Activated naive CD4-positive, alpha-beta T cell treated with anti-CD3 and anti-CD28 coated beads, Interleukin-2, amount 50 U/mL, for 16 hours (primary cell): ENCODE measurements around the gene CNKSR1.

Source experiments
- DNase-seq: peaks from one replicate; pipeline ENCODE4 v3.0.0-alpha.2; 2020

The CNKSR1 gene

GRCh38 chr1:26161415-26162219 is 15.7 kb upstream of the CNKSR1 start:
- DNase-seq: peak; percentile 55

- DNase-seq: no peak
These were observed 15.0 kb upstream of the CNKSR1 start for GRCh38 chr1:26162220-26162709.

- DNase-seq: no peak
These were observed 13.6 kb upstream of the CNKSR1 start for GRCh38 chr1:26163684-26164035.

DNA sequence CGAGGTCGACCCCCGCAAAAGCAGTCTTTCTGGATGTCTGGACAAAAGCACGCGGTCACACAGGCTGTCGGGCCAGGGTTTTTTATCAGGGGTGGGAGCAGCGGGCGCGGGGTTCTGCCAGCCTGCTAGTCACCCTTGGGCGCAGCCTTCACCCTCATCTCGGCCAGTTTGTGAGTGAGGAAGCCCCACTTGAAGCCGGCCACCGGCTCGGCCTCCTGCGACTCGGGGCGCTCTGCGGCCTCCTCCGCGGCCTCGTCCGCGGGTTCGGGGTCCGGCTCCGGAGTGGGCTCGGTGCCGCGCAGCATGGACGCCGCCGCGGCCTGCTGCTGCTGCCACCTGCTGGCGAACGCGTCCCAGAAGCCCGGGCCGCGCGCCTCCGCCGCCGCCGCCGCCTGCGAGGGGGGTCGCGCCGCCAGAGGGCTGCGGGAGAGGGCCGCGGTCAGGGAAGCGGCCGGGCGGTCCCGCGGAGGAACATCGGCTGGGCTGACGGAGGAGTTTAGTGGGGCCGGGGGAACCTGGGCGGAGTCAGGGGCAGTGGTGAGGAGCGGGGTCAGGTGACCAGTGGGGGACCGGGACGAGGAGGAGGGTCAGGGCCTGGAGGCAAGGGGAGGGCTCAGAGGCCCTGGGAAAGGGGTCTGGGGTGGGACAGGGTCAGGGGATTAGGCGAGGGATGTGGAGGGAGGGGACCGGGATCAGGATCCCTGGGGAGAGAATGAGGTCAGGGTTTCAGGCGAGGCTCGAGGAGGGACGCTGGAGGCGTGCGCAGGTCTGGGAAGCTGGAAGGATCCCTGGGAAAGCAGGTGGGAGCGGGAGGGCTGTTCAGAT is 13.0 kb upstream of the CNKSR1 start:
- peak; percentile 65 for DNase-seq

DNA sequence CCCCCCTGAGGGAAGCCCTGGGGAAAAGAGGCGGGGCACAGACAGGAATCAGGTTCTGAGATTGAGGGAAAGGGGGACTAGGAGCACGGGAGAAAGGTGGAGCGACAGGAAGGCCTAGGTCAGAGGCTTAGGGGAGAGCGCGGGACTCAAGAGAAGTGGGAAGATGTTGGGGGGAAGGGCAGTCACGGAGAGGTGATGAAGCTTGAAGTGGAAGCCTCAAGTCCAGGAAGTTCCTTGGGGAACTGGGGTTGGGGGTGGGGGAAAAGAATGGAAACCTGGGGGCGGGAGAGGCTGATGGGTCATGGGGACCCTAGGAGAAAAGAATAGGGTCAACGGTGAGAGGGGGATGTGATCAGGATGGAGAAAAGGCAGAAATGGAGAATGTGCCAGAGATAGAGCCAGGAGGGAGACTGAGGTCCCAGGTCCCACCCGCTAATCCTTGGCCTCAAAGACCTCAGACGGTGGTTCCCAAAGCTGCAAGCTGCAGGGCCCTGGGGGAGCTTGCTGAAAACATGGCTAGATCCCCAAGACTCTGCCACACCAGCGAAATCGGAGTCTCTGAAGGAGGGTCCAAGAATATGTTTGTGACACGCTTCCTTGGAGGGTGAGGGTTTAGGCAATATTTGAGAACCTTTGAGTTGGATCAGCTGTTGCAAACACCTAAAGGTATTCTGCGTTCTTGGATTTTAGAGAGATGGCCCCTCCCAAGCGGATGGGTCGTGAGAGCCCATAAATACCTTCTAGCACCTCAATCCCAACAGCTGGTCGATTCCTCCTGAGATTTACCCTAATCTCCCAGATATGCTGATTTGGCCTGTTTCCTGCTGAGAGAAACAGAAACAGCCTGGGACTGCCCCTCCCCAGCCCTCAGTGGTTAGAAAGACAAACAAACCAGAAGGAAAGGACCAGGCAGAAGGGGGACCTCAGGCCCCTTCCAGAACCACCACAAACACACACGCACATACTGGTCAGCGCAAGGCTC is 12.1 kb upstream of the CNKSR1 start:
- DNase-seq: no peak

DNA sequence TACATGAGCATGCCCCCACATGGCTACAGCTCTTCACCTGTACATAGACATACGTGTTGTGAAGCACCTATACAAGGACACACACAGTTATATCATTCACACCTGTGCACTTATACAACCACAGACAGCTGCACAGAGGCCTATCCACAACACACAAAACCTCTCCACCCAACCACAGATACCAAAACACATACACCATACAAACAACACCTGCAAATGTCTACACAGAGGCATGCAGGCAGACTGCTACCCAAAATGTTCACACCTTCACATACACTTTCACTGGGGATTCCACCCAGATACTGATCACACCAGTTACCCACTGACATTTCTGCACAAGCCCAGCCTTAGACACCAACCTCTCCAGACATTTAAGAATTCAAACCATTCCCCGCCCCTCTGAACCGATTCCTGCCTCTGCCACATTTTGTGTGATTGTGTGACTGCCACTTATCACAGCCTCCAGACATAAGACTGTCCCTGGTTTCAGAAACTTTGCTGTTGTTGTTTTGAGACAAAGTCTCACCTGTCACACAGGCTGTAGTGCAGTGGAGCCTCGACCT is 10.5 kb upstream of the CNKSR1 start:
- no peak for DNase-seq

DNA sequence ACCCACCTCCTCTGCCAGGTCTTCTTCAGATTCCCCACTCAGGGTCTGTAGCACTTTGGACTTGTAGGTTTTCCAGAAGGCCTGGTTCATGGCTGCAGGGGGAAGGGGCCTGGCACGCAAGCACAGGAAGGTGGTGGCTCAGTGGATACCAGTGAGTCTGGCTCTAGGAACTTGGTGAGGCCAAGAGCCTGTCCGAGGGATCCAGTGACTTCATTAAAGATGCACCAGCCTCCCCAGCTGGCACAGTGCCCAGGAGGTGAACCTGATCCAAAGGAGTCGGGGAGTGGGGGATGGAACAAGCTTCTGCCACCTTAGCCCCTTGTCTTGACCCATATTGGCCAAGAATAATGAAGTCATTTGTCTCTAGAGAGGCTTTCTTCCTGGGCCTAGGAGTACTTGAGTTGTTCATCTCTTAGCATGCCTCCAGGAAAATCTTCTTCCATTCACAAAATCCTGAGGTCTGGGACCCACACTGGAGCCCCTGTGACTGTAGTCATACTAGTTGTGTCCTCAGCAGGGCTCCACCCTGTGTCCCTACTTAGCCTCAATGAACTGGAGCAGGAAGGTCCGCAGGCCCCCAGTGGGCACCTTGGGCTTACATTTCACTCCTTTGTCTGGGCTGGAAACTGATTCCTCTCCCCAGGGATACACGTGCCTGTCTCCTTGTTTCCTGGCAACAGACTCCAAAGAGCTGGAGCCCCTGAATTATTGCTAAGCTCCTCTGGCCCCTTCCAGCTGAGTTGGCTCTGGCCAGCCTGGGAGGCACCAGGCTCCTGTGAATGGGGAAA is 8.7 kb upstream of the CNKSR1 start, which contains the start of gene C1orf232:
Gene C1orf232 (minus strand): TSS at position 554 of the 788 bp plus-strand sequence. CDS start 464 bp downstream, at position 90.
- DNase-seq: no peak

GRCh38 chr1:26169198-26169554 is 8.1 kb upstream of the CNKSR1 start:
- DNase-seq: no peak

DNA sequence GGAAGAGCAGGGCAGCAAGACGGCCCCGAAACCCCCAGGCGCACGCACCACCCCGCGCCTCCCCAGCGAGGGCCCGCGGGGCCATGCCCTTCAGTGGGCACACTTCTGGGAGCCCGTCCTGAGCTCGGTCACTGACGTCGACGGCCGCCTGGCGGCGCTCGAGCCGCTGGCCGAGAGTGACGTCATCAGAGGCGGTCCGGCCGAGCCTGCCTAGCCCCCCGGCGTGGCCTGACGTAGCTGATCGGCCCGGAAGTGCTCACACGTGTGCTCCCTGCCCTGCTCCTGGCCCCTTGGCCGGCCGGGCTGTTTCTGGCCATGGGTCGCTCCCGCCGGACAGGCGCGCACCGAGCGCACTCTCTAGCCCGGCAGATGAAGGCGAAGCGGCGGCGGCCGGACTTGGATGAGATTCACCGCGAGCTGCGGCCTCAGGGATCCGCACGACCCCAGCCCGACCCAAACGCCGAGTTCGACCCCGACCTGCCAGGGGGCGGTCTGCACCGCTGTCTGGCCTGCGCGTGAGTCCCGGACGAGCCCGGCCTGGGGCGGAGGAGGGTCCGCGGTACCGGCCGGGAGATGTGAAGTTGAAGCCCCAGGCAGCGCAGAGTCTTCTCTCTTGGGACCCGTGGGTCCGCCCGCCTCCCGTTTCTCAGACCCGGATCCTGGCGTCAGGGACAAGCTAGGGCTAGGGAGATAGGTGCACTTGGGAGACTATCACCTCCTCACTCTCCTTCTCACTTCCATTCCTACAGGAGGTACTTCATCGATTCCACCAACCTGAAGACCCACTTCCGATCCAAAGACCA is 7.4 kb upstream of the CNKSR1 start, which contains the start of gene ZNF593:
Gene ZNF593 (plus strand): TSS at position 240 of the 803 bp plus-strand sequence. CDS start 76 bp downstream, at position 316.
- peak; percentile 86 for DNase-seq

GRCh38 chr1:26170472-26170821 is 6.8 kb upstream of the CNKSR1 start:
- no peak for DNase-seq

GRCh38 chr1:26171084-26172072 is 5.9 kb upstream of the CNKSR1 start, which contains the start of gene ZNF593OS:
Gene ZNF593OS, minus strand, starts transcription at chr1:26171832. Its CDS starts 171 bp downstream, at chr1:26171661.
- no peak for DNase-seq

DNA sequence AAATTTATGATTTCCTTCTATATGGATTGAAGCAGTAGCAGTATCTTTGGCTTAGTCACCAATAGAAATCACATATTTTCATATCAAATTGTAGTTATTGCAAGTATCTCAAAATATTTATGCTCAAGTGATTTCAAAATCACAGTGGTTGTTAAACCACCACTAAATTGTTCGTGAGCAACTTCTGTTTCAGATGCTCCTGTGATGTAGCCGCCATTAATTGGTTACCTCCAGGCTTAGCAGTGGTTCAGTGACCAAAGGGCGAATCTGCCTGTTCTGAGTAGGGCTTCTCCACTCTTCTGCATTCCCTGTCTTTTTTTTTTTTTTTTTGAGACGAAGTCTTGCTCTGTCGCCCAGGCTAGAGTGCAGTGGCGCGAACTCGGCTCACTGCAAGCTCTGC is 1.9 kb upstream of the CNKSR1 start:
- no peak for DNase-seq

DNA sequence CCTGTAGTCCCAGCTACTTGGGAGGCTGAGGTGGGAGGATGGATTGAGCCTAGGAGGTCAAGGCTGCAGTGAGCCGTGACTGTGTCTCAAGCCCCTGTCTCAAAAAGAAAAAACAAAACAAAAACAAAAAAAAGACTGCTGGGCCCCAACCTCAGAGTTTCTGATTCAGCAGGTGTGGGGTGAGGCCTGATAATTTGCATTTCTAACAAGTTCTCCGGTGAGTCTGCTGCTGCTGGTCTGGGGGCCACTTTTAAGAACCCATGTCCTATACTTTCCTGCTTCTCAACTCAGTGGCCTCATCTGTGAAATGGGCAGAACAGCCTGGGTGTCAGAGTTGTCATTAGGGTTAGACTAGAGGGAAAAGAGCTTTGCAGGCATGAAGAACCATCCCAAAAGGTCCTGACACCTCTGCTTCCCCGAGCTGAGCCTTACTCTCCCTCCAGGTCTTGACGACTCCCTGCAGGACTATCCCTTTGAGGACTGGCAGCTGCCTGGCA is 2.8 kb downstream of the CNKSR1 start:
- no peak for DNase-seq

GRCh38 chr1:26181586-26182382 is 4.5 kb downstream of the CNKSR1 start:
- no peak for DNase-seq

DNA sequence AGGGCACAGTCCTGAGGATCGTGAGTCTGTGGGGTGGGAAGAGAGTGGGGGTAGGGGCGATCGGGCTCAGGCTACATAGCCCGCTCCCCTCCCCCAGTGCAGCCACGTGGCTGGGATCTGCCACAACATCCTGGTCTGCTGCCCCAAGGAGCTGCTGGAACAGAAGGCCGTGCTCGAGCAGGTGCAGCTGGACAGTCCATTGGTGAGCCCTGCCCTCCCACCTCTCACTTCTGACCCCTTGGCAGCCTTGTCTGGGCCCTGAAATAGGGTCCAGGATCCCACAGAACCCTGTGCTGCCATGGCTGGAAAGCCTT is 5.0 kb downstream of the CNKSR1 start:
- no peak for DNase-seq

- no peak for DNase-seq
These were observed 6.8 kb downstream of the CNKSR1 start for GRCh38 chr1:26184086-26184485.

DNA sequence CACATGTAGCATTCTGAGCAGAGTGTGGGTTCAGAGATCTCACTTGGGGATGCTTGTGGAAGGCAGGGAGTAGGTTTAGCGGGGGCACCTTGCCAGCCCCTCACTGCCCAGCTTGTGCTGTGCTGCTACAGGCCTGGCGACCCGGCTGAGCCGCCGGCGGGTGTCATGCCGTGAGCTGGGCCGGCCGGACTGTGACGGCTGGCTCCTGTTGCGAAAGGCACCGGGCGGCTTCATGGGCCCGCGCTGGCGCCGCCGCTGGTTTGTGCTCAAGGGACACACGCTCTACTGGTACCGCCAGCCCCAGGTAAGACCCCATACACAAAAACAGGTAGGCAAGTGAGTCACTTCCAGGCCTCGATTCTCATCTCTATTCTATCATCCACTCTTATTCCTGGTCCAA is 7.6 kb downstream of the CNKSR1 start:
- no peak for DNase-seq

- DNase-seq: no peak
These were observed 10.6 kb downstream of the CNKSR1 start for GRCh38 chr1:26187882-26188281.
